RWPE2 (cell line): ENCODE data around the gene SKP2.
"Not testable (repeated sequence)": the region's sequence is repeated elsewhere in the genome, so short reads cannot be mapped to it uniquely, and the experiment has no call there.

Experiments used
- ATAC-seq: fragments of 200-7000 bp; cut with Tn5 transposase; 3 replicates; pipeline ENCODE4 v1.9.1; 2021; ENCODE audit warnings: low read depth
- DNase-seq: peaks from one replicate; pipeline ENCODE4 v3.0.0-alpha.2; 2020; ENCODE audit warnings: low spot score
- H3K27ac ChIP-seq: fragments of 450-650 bp; 2 replicates; pipeline ENCODE4 v1.5.1; 2017; ENCODE audit warnings: mild to moderate bottlenecking; ENCODE audit not compliant: poor library complexity, severe bottlenecking
- H3K27me3 ChIP-seq: fragments of 250-450 bp; sonication (Bioruptor Pico); 2 replicates; pipeline ENCODE4 v1.5.1; 2021; ENCODE audit warnings: mild to moderate bottlenecking, moderate library complexity; ENCODE audit not compliant: insufficient read depth, poor library complexity, severe bottlenecking
- H3K36me3 ChIP-seq: fragments of 250-450 bp; sonication (Bioruptor Pico); 2 replicates; pipeline ENCODE4 v1.5.1; 2020; ENCODE audit warnings: low read depth, mild to moderate bottlenecking, moderate library complexity
- H3K4me1 ChIP-seq: fragments of 250-450 bp; sonication (Bioruptor Pico); 2 replicates; pipeline ENCODE4 v1.5.1; 2021; ENCODE audit warnings: mild to moderate bottlenecking, moderate library complexity; ENCODE audit not compliant: insufficient read depth, poor library complexity, severe bottlenecking
- H3K4me3 ChIP-seq: fragments of 250-450 bp; sonication (Bioruptor Pico); 2 replicates; pipeline ENCODE4 v1.5.1; 2021; ENCODE audit warnings: mild to moderate bottlenecking, moderate library complexity; ENCODE audit not compliant: severe bottlenecking
- H3K9me3 ChIP-seq: fragments of 250-450 bp; sonication (Bioruptor Pico); 2 replicates; pipeline ENCODE4 v1.5.1; 2021; ENCODE audit warnings: mild to moderate bottlenecking, moderate library complexity; ENCODE audit not compliant: severe bottlenecking
- CTCF ChIP-seq: fragments of 450-650 bp; IDR thresholded peaks from one replicate; pipeline ENCODE4 v1.5.1; 2017; ENCODE audit warnings: mild to moderate bottlenecking, moderate library complexity; ENCODE audit not compliant: poor library complexity, severe bottlenecking

SKP2 gene

DNA sequence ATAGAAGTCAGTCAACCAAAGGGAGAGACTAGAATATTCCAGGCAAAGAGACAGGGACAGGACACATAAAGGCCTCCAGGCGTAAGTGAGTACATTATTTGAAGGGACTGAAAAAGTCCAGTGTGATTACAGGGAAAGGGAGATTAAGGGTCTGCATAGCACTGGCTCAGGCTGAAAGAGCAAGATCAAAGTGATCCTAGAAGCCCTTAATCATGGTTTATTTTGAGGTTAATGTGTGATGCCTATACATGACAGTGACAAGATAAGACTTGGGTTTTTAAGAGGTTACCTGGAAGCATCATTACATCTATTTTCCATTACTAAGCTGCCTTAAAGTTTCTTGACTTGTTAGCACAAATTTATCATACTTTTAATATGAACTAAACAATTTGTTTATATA is 26.0 kb upstream of the SKP2 start:
- peaks cover 3% of the 10 kb centered on the region for H3K9me3 ChIP-seq
- no peaks in the 10 kb centered on the region for H3K4me1 ChIP-seq
- H3K4me3 ChIP-seq = no peak overlapping the region
- no peak for DNase-seq
- H3K36me3 ChIP-seq = peaks cover 19% of the 10 kb centered on the region
- H3K27ac ChIP-seq = no peak overlapping the region
- TF ChIP-seq CTCF = no peak
- H3K27me3 ChIP-seq = no peaks in the 10 kb centered on the region
- ATAC-seq = no peak

- Histone ChIP-seq H3K36me3 (peaks cover 7% of the 10 kb centered on the region), H3K9me3 (peaks cover 3% of the 10 kb centered on the region), H3K4me3 (no peak overlapping the region), H3K4me1 (no peaks in the 10 kb centered on the region), H3K27me3 (no peaks in the 10 kb centered on the region), H3K27ac (no peak overlapping the region)
- TF ChIP-seq CTCF = no peak
- ATAC-seq (no peak), DNase-seq (no peak)
Measured at GRCh38 chr5:36128795-36129194, 23.1 kb upstream of the SKP2 start.

DNA sequence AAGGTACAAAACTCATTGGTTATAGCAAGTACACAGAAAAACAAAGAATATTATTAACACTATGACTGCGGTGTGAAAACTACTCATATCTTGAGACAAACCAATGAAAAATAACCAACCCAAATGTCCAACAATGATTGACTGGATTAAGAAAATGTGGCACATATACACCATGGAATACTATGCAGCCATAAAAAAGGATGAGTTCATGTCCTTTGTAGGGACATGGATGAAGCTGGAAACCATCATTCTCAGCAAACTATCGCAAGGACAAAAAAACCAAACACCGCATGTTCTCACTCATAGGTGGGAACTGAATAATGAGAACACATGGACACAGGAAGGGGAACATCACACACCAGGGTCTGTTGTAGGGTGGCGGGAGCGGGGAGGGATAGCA is 22.2 kb upstream of the SKP2 start:
- DNase-seq, H3K36me3 ChIP-seq: not testable (repeated sequence)

DNA sequence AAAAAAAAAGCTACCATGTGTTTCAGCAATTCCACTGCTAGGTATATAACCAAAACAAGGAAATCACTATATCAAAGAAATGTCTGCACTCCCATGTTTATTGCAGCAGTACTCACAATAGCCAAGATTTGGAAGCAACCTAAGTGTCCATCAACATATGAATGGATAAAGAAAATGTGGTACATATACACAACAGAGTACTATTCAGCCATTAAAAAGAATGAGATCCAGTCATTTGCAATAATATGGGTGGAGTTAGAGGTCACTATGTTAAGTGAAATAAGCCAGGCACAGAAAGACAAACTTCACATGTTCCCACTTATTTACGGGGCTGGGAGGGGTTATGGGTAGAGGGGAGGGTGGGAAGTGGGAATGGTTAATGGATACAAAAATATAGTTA is 18.9 kb upstream of the SKP2 start:
- DNase-seq, H3K27me3 ChIP-seq, H3K4me3 ChIP-seq, H3K36me3 ChIP-seq, H3K9me3 ChIP-seq, ATAC-seq, H3K4me1 ChIP-seq, H3K27ac ChIP-seq: not testable (repeated sequence)

More for the DNA sequence above, 22.2 kb upstream of the SKP2 start:
- H3K4me3 ChIP-seq, H3K4me1 ChIP-seq, ATAC-seq, H3K27ac ChIP-seq, H3K27me3 ChIP-seq, H3K9me3 ChIP-seq: not testable (repeated sequence)

- Histone ChIP-seq H3K9me3 (no peaks in the 10 kb centered on the region), H3K4me1 (no peaks in the 10 kb centered on the region), H3K36me3 (peaks cover 5% of the 10 kb centered on the region), H3K4me3 (no peak overlapping the region), H3K27me3 (no peaks in the 10 kb centered on the region), H3K27ac (no peak overlapping the region)
- DNase-seq (no peak), ATAC-seq (no peak)
- no peak for TF ChIP-seq CTCF
Measured at GRCh38 chr5:36135988-36136387, 15.9 kb upstream of the SKP2 start.

- no peak overlapping the region for H3K27ac ChIP-seq
- TF ChIP-seq CTCF = no peak
- peaks cover 11% of the 10 kb centered on the region for H3K36me3 ChIP-seq
- no peak overlapping the region for H3K4me3 ChIP-seq
- DNase-seq (no peak), ATAC-seq (no peak)
- H3K27me3 ChIP-seq = no peaks in the 10 kb centered on the region
- H3K9me3 ChIP-seq = no peaks in the 10 kb centered on the region
- H3K4me1 ChIP-seq = no peaks in the 10 kb centered on the region
Measured at GRCh38 chr5:36136581-36136980, 15.3 kb upstream of the SKP2 start.
